ENCODE data around the gene FLYWCH2. TPM values are rescaled to one million over a fixed set of nuclear protein-coding genes. Genes with fewer than 3 reads are reported as not detected.
"Not testable (repeated sequence)": the region's sequence is repeated elsewhere in the genome, so short reads cannot be mapped to it uniquely, and the experiment has no call there.

Gene FLYWCH2
- total RNA-seq, 1 donor from 2014 or later: 21.5 TPM

GRCh38 chr16:2937170-2937569 is 54.2 kb downstream of the FLYWCH2 start:
- no peak for DNase-seq (ENCODE audit: low spot score)

GRCh38 chr16:2938206-2938605 is 55.2 kb downstream of the FLYWCH2 start:
- DNase-seq (ENCODE audit: low spot score): no peak

- DNase-seq (ENCODE audit: low spot score): no peak
Observed at GRCh38 chr16:2939968-2940367, 57.0 kb downstream of the FLYWCH2 start.

- DNase-seq (ENCODE audit: low spot score): no peak
Observed at GRCh38 chr16:2942045-2942444, 59.0 kb downstream of the FLYWCH2 start.

DNA sequence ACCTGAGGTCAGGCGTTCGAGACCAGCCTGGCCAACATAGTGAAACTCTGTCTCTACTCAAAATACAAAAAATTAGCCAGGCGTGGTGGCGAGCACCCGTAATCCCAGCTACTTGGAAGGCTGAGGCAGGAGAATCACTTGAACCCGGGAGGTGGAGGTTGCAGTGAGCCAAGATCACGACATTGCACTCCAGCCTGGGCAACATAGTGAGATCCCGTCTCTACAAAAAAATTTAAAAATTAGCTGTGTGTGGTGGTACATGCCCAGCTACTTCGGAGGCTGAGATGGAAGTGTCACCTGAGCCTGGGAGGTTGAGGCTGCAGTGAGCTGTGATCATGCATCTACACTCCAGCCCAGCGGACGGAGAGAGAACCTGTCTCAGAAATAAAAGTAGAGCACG is 60.7 kb downstream of the FLYWCH2 start:
- not testable (repeated sequence) for DNase-seq (ENCODE audit: low spot score)

DNA sequence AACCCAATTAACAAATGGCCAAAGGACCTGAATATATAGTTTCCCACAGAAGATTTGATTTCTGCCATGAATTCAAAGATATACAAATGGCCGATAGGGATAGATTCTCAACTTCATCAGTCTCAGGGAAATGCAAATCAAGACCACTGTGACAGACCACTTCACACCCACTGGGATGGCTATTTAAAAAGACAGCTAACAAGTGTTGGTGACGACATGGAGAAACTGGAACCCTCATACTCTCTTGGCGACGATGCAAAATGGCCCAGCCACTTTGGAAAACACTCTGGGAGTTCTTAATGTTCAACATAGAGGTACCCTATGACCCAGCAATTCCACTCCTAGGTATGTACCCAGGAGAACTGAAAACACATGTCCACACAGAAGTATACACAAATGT is 63.6 kb downstream of the FLYWCH2 start:
- no peak for DNase-seq (ENCODE audit: low spot score)

Other genes with a start within 250 kb of the FLYWCH2 start
- 18.5 TPM for gene KCTD5, start 200.7 kb upstream of the FLYWCH2 start, total RNA-seq
- 0.48 TPM for gene PRSS27, start 163.0 kb upstream of the FLYWCH2 start, total RNA-seq
- gene SRRM2, start 130.6 kb upstream of the FLYWCH2 start, total RNA-seq: 505 TPM
- gene ELOB, start 105.9 kb upstream of the FLYWCH2 start, total RNA-seq: 212 TPM
- not detected for gene PRSS33, start 95.7 kb upstream of the FLYWCH2 start, total RNA-seq
- not detected for gene PRSS41, start 84.7 kb upstream of the FLYWCH2 start, total RNA-seq
- not detected for gene PRSS21, start 66.0 kb upstream of the FLYWCH2 start, total RNA-seq
- not detected for gene ZG16B, start 52.9 kb upstream of the FLYWCH2 start, total RNA-seq
- not detected for gene PRSS22, start 25.0 kb upstream of the FLYWCH2 start, total RNA-seq
- gene FLYWCH1, start 28.7 kb downstream of the FLYWCH2 start, total RNA-seq: 32.0 TPM
- not detected for gene KREMEN2, start 81.1 kb downstream of the FLYWCH2 start, total RNA-seq
- gene PAQR4, start 86.1 kb downstream of the FLYWCH2 start, total RNA-seq: 4.5 TPM
- gene PKMYT1, start 97.2 kb downstream of the FLYWCH2 start, total RNA-seq: 0.58 TPM
- not detected for gene CLDN9, start 129.7 kb downstream of the FLYWCH2 start, total RNA-seq
- not detected for gene CLDN6, start 135.0 kb downstream of the FLYWCH2 start, total RNA-seq
- gene TNFRSF12A, start 137.2 kb downstream of the FLYWCH2 start, total RNA-seq: 84.8 TPM
- 26.5 TPM for gene HCFC1R1, start 140.7 kb downstream of the FLYWCH2 start, total RNA-seq
- 20.6 TPM for gene THOC6, start 140.8 kb downstream of the FLYWCH2 start, total RNA-seq
- gene BICDL2, start 153.7 kb downstream of the FLYWCH2 start, total RNA-seq: not detected
- 21.6 TPM for gene MMP25, start 163.3 kb downstream of the FLYWCH2 start, total RNA-seq
- gene IL32, start 182.4 kb downstream of the FLYWCH2 start, total RNA-seq: 36.0 TPM
- not detected for gene ZSCAN10, start 216.1 kb downstream of the FLYWCH2 start, total RNA-seq
- 6.1 TPM for gene ZNF205, start 229.4 kb downstream of the FLYWCH2 start, total RNA-seq